ENCODE results near the gene CYP1A1.

DNA sequence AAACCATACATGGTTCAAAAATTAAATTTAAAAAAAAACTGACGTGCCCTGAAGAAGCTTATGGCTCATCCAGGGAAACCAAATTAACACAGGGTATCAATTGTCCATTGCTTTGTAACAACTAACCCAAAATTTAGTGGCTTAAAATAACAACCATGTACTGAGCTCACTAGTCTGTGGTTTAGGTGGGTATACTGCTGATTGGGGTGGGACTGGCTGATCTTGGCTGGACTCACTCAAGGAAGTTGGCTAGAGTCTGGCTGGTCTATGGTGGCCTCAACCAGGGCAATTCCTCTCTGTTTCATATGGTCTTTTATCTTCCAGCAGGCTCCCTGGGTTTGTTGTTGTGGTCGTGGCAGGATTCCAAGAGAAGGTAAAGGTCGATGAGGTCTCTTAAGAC, 15.4 kb downstream of the CYP1A1 start:
- TF ChIP-seq, protein P1, sequence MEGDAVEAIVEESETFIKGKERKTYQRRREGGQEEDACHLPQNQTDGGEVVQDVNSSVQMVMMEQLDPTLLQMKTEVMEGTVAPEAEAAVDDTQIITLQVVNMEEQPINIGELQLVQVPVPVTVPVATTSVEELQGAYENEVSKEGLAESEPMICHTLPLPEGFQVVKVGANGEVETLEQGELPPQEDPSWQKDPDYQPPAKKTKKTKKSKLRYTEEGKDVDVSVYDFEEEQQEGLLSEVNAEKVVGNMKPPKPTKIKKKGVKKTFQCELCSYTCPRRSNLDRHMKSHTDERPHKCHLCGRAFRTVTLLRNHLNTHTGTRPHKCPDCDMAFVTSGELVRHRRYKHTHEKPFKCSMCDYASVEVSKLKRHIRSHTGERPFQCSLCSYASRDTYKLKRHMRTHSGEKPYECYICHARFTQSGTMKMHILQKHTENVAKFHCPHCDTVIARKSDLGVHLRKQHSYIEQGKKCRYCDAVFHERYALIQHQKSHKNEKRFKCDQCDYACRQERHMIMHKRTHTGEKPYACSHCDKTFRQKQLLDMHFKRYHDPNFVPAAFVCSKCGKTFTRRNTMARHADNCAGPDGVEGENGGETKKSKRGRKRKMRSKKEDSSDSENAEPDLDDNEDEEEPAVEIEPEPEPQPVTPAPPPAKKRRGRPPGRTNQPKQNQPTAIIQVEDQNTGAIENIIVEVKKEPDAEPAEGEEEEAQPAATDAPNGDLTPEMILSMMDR (conservative IDR thresholded peaks at IDR 0.05 in 1 of 2, IDR thresholded peaks at IDR 0.05 in 1 of 2; ENCODE audit: extremely low read depth in 1 of 2, insufficient read depth in 1 of 2, low read depth in 1 of 2, low read length in 2 of 2): no peak
- TF ChIP-seq EZH2 (IDR thresholded peaks at IDR 0.05; ENCODE audit: borderline replicate concordance, low read length): no peak
